Measurements from ENCODE around the gene TUG1. TPM values are rescaled to one million over a fixed set of nuclear protein-coding genes. Genes with fewer than 3 reads are reported as not detected.

TUG1 gene
- total and polyA plus RNA-seq, 8 donors = 11.3 to 108 (median 55.5) TPM

DNA sequence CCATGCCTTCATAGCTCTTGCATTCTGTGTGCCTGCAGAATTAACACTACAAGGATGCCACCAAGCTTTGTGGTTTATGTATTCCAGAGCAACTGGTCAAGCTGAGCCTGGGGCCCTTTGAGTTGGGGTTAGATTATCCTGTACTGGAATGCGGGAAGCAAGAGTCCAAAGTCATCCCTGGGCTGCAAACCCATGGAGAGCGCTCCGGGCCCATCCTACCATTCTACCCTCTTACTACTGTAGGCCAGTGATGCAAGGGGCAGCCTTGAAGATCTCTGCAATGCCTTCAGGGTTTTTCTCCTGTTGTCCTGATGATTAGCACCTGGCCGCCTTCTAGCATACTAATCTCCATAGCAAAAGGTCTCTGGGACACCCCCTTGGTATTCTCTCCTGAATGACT is 51.3 kb downstream of the TUG1 start:
- no peak for DNase-seq
- Histone ChIP-seq H3K36me3 (no peaks in the 10 kb centered on the region), H3K27ac (no peak overlapping the region), H3K9me3 (peaks cover 0 to 7% (median 0%) of the 10 kb centered on the region in 4 donors), H3K4me1 (no peaks in the 10 kb centered on the region), H3K27me3 (no peaks in the 10 kb centered on the region), H3K4me3 (no peak overlapping the region)
- WGBS, 5 donors = 88 to 96% (median 92%) methylated on average over 4 of the region's 4 CpGs
- no peak for TF ChIP-seq EP300 (IDR thresholded peaks at IDR 0.05)
- TF ChIP-seq, protein P1, sequence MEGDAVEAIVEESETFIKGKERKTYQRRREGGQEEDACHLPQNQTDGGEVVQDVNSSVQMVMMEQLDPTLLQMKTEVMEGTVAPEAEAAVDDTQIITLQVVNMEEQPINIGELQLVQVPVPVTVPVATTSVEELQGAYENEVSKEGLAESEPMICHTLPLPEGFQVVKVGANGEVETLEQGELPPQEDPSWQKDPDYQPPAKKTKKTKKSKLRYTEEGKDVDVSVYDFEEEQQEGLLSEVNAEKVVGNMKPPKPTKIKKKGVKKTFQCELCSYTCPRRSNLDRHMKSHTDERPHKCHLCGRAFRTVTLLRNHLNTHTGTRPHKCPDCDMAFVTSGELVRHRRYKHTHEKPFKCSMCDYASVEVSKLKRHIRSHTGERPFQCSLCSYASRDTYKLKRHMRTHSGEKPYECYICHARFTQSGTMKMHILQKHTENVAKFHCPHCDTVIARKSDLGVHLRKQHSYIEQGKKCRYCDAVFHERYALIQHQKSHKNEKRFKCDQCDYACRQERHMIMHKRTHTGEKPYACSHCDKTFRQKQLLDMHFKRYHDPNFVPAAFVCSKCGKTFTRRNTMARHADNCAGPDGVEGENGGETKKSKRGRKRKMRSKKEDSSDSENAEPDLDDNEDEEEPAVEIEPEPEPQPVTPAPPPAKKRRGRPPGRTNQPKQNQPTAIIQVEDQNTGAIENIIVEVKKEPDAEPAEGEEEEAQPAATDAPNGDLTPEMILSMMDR (IDR thresholded peaks at IDR 0.05) = no peak
- TF ChIP-seq POLR2A (IDR thresholded peaks at IDR 0.05) = no peak
- TF ChIP-seq POLR2AphosphoS5 (IDR thresholded peaks at IDR 0.05) = no peak
- intact Hi-C loops (cut with DNase I; ENCODE audit: low total_unique reads) = no loop called here

DNA sequence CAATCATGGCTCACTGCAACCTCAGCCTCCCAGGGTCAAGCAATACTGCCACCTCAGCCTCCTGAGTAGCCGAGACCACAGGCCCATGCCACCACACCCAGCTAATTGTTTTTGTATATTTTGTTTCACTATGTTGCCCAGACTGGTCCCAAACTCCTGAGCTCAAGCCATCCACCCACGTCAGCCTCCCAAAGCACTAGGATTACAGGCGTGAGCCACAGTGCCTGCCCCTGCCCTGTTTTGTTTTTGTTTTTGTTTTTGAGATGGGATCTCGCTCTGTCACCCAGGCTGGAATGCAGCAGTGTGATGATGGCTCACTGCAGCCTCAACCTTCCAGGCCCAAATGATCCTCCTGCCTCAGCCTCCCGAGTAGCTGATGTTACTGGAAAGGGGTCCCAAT is 53.5 kb downstream of the TUG1 start:
- TF ChIP-seq POLR2AphosphoS5 (IDR thresholded peaks at IDR 0.05) (no peak), EP300 (IDR thresholded peaks at IDR 0.05) (no peak), POLR2A (IDR thresholded peaks at IDR 0.05) (no peak)
- TF ChIP-seq, protein P1 (IDR thresholded peaks at IDR 0.05) = no peak
- no peak overlapping the region for H3K4me3 ChIP-seq
- H3K27ac ChIP-seq = no peak overlapping the region
- intact Hi-C loops (cut with DNase I; ENCODE audit: low total_unique reads) = no loop called here
- 82 to 91% (median 87%) methylated on average over 5 of the region's 5 CpGs for WGBS, 5 donors
- no peaks in the 10 kb centered on the region for H3K36me3 ChIP-seq
- H3K9me3 ChIP-seq = peaks cover 0 to 3% (median 0%) of the 10 kb centered on the region in 4 donors
- no peaks in the 10 kb centered on the region for H3K27me3 ChIP-seq
- no peaks in the 10 kb centered on the region for H3K4me1 ChIP-seq
- no peak for DNase-seq

Small RNA genes within 50 kb of the gene (small RNA-seq; reads per million reads assigned to genes)
- 0 reads per million in 4 donors for gene RF01892

Other genes with a start within 250 kb of the TUG1 start
- 10 to 100 TPM in 4 of 5 donors, 1 to 10 TPM in 1; 8.4 to 64.8 (median 19.6) TPM for gene MORC2, start 491 bp upstream of the TUG1 start, total RNA-seq
- 10 to 100 TPM in 2 of 3 donors, 1 to 10 TPM in 1; 4.4 to 23.5 (median 14.3) TPM for gene MORC2, start 491 bp upstream of the TUG1 start, polyA plus RNA-seq
- 100 to 1,000 TPM; 120 to 607 (median 406) TPM for gene SMTN, start 112.1 kb downstream of the TUG1 start, total RNA-seq
- gene SMTN, start 112.1 kb downstream of the TUG1 start, polyA plus RNA-seq = 100 to 1,000 TPM in 1 of 3 donors, 10 to 100 TPM in 2; 51.5 to 424 (median 78.5) TPM
- 1,000 to 10,000 TPM in 1 of 5 donors, 100 to 1,000 TPM in 3, 10 to 100 TPM in 1; 59.8 to 1,443 (median 573) TPM for gene SELENOM, start 138.3 kb downstream of the TUG1 start, total RNA-seq
- gene SELENOM, start 138.3 kb downstream of the TUG1 start, polyA plus RNA-seq = 100 to 1,000 TPM; 243 to 454 (median 300) TPM
- gene INPP5J, start 153.7 kb downstream of the TUG1 start, total RNA-seq = 10 to 100 TPM in 2 of 5 donors, 1 to 10 TPM in 3; 1.8 to 34.4 (median 9.6) TPM
- gene INPP5J, start 153.7 kb downstream of the TUG1 start, polyA plus RNA-seq = 1 to 10 TPM; 5.5 to 9.5 (median 7.5) TPM
- gene PLA2G3, start 171.2 kb downstream of the TUG1 start, total RNA-seq = not detected
- gene PLA2G3, start 171.2 kb downstream of the TUG1 start, polyA plus RNA-seq = 1 to 10 TPM in 1 of 3 donors, under 1 TPM in 1, not detected in 1; 0.75 to 2.5 TPM
- gene RNF185, start 190.9 kb downstream of the TUG1 start, total RNA-seq = 10 to 100 TPM in 4 of 5 donors, 1 to 10 TPM in 1; 3.5 to 35.7 (median 24.4) TPM
- 10 to 100 TPM; 18.9 to 25.4 (median 19.2) TPM for gene RNF185, start 190.9 kb downstream of the TUG1 start, polyA plus RNA-seq
- 100 to 1,000 TPM in 3 of 5 donors, 10 to 100 TPM in 2; 96.3 to 541 (median 124) TPM for gene LIMK2, start 243.0 kb downstream of the TUG1 start, total RNA-seq
- gene LIMK2, start 243.0 kb downstream of the TUG1 start, polyA plus RNA-seq = 10 to 100 TPM; 19.9 to 26.6 (median 24.0) TPM